CD8-positive, alpha-beta memory T cell (primary cell): ENCODE data around the gene TAF1L. TPM values are rescaled to one million over a fixed set of nuclear protein-coding genes. Genes with fewer than 3 reads are reported as not detected.

Experiments used
- polyA plus RNA-seq: library from polyadenylated mRNA; unstranded; fragments of 300-500 nt; fragmentation: Illumina TruSeq; gene quantifications from one replicate; pipeline ENCODE4 v1.2.3, GENCODE V29; 2021
- total RNA-seq, 2 experiments: library from RNA; stranded (reverse); gene quantifications; one replicate each; pipeline ENCODE4 v1.2.3, GENCODE V29; 2021

TAF1L gene
- total and polyA plus RNA-seq, 3 experiments from 2014 or later, result not detected

Other genes with a start within 250 kb of the TAF1L start
- 1 to 10 TPM; 5.9 to 6.5 TPM for gene RIGI, start 109.5 kb downstream of the TAF1L start, total RNA-seq
- gene RIGI, start 109.5 kb downstream of the TAF1L start, polyA plus RNA-seq, result 20.0 TPM
- gene SMIM27, start 83.3 kb downstream of the TAF1L start, total RNA-seq, result 10 to 100 TPM; 16.3 to 18.1 TPM
- 99.8 TPM for gene SMIM27, start 83.3 kb downstream of the TAF1L start, polyA plus RNA-seq
- gene TOPORS, start 83.1 kb downstream of the TAF1L start, total RNA-seq, result 10 to 100 TPM; 18.7 to 20.4 TPM
- gene TOPORS, start 83.1 kb downstream of the TAF1L start, polyA plus RNA-seq, result 26.1 TPM
- gene NDUFB6, start 62.5 kb downstream of the TAF1L start, total RNA-seq, result 10 to 100 TPM; 52.3 to 65.6 TPM
- 68.4 TPM for gene NDUFB6, start 62.5 kb downstream of the TAF1L start, polyA plus RNA-seq
- not detected for gene TMEM215, start 147.9 kb upstream of the TAF1L start, total RNA-seq
- gene TMEM215, start 147.9 kb upstream of the TAF1L start, polyA plus RNA-seq, result not detected